Endometrial microvascular endothelial cells (primary cell): ENCODE results near the gene CCDC116. TPM values are rescaled to one million over a fixed set of nuclear protein-coding genes. Genes with fewer than 3 reads are reported as not detected.
"Not testable (repeated sequence)": the region's sequence is repeated elsewhere in the genome, so short reads cannot be mapped to it uniquely, and the experiment has no call there.

Experiments used
- in situ Hi-C: cut with HindIII; loops from 2 replicates; pipeline ENCODE4 v1.10.0; 2017; ENCODE audit warnings: low sequenced_read_pairs, low pct_unique_long_range_greater_than_20kb; ENCODE audit errors: inconsistent ontology term
- total RNA-seq: library from RNA; depleted of rRNA; stranded (reverse); fragments of >200 nt; gene quantifications from one replicate; pipeline ENCODE4 v1.2.3, GENCODE V29; 2015; ENCODE audit errors: inconsistent ontology term

CCDC116 gene
- total RNA-seq, 1 donor from 2014 or later: not detected

DNA sequence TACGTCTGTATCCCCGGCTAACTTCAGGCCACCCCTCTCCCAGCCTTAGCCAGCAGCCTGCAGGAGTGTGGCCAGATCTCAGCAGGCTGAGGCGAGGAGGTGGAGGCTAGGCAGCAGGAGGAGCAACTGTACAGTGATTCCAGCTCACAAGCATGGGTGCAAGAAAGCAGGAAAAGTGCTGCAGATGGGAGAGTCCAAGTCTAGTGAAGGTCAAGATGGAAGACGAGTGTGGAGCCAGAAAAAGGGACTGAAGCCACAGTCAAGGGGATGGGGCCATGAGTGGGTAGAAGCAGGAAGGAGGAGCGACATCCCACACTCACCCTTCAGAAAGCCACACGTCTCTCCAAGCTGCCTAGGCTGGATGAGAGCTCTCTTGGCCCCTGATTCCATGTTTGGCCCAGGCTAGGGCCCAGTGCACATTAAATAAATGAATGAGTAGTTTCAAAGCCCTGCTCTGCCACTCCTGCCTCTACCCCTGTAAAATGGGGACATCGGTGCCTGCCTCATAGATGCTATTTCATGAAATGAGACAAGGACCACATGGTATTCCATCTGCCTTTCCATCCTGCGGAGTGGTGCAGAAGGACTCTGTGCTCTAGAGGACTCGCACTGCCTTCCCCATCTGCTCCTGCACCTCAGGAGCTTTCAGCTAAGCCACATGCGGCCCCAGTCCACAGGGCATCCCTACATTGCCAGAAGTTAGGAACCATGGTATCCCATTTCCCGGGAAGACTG lies 5.7 kb upstream of the CCDC116 start:
- in situ Hi-C loops: no loop called here

DNA sequence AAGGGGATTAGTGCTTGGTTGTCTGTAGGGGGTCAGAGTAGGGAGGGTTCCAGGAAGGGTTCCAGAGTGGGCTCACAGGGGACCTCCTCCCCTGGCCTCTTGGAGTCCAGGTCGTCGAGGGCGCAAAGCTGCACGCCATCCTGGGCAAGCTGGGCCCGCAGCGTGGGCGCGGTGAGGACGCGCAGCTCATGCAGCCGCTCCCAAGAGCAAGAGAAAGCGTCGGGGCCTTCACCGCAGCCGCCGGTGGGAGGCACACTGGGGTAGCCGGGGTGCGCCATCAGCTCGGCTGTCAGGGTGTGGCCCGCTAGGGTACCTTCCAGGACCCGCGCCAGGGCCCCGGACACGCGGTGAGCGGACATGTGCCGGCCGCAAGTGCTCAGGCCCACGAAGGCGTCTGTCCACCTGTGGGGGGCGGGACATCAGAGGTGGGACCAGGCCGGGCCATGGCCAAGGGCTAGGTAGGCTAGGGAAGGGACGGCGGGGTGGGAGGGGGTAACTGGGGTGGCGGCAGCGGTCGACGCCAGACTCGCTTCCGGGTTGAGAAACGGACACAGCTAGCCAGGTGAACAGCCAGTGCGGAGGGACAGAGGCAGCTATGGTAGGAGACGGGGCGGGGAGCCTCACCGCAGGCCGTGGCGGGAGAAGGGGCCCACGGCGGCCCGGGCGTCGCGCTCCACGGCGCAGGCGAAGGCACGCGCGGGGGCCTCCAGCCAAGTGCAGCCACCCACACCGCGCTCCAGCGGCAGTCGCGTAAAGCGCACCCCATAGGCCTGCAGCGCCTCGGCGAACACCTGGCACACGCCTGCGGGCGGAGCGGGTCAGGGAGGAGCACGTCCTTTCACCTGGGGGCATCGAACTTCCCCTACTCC lies 3.9 kb upstream of the CCDC116 start:
- in situ Hi-C loops: no loop called here

GRCh38 chr22:21629255-21630149 lies 3.1 kb upstream of the CCDC116 start, which contains the start of gene YDJC:
Gene YDJC (minus strand): TSS chr22:21630022. CDS start chr22:21630014, 8 bp downstream.
- in situ Hi-C loops: no loop called here

DNA sequence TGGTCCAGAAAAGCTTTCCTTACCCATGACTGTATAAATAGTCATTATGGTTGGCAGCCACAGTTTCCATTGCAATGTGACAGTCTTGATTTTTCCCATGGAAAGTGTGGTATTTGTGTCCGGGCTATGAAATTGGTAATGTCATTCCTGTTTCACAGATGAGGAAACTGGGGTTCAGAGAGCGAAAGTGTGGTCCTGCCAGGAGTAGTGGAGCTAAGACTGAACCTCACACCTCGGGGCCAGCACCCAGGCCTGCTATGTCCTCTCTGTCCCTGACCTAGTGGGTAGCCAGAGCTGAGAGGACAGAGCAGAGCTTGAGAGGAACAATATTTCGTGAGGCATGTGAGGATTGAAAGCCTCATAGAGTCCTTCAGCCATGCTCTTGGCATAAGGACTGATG lies 1.5 kb upstream of the CCDC116 start:
- in situ Hi-C loops: no loop called here

DNA sequence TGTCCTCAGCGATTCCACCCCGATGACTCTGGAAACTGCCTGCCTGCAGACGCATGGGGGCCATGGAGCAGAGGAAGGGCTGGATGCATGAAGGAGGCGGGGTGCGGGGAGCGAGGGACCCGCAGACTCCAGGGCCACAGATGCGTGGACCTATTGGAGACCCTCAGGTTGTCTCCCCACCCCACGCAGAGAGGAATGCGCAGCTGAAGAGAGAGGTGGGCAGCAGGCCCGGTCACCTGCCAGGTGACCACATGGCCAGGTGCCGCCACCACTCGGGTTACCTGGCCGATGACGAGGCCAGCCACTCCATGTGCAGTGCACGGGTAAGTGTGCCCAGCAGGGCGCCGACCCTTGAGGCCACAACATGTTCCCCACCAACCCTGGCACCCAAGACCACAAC lies 371 bp downstream of the CCDC116 start:
- in situ Hi-C loops: no loop called here

GRCh38 chr22:21633481-21633880 lies 921 bp downstream of the CCDC116 start:
- in situ Hi-C loops: no loop called here

DNA sequence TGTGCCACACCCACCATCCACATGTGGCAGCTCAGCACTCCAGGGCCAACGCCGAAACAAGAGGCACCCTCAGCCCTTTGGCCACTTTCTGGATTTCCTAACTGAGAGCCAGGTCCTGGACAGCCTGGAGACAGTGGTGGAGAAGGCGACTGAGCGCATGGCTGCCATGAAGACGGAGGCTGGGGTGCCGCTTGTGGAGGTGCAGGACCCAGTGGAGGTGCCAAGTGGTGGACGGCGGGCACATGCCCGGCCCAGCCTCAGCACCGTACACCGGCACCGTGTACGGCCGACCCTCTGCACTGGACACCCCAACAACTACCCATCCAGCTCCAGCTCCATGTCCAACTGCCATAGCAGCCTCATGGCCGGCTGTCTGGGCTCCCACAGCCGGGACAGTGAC lies 1.5 kb downstream of the CCDC116 start:
- in situ Hi-C loops: no loop called here

DNA sequence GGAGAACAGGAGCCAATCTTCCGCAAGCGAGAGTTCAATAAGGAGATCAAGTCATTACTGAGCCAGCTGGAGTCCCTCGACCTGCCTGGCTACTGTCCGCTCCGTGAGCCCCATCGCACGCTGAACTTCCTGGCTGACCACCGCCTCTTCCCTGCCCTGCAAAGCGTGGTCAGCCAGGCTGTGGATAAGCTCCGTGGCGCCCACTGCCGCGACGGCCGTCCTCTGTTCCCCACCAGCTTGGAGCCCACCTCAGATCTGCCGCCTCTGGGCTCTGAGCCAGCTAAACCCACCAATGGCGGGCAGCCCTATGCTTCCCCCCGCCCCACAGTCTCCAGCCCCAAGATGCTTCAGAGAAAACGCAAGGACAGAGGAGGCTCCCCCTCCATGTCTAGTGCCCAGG lies 2.3 kb downstream of the CCDC116 start:
- in situ Hi-C loops: no loop called here

DNA sequence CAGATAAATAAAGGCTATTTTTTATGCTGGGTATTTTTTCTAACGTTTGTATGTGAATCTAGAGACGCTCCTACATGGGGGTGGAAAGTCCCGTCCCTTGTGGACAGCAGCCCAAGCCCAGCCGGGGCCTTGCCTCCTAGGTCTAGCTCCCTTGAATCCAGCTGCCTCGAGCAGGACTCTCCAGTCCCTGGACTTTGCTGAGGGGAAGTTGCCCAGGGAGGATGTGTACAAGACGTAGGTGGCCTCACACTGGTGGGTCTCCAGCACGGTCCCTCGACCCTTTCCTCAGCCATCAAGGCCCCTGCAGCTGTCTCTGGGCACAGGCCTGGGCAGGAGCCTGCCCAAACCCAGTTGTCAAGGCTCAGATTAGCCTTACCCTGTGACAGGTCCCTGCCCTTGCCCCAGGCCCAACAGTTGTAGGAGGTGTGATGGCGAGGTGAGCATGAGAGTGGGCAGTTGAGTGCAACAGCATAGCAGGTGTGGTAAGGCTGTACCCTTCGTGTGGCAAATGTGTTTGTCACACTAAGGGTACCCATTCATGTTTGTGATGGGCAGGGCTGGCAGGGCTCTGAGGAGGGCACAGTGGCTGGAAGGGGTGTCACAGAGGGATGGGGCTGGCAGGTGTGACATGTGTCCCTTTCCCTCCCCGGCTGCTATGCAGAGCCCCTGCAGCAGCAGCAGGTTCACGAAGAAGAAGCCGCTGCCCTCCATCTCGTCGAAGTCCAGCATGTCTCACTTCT lies 3.4 kb downstream of the CCDC116 start:
- in situ Hi-C loops: no loop called here

GRCh38 chr22:21636629-21637218 lies 4.2 kb downstream of the CCDC116 start:
- in situ Hi-C loops: no loop called here

- in situ Hi-C loops: not testable (repeated sequence)
Measured at GRCh38 chr22:21637450-21637849, 4.9 kb downstream of the CCDC116 start.

GRCh38 chr22:21639359-21639758 lies 6.8 kb downstream of the CCDC116 start:
- in situ Hi-C loops: no loop called here

- in situ Hi-C loops: no loop called here
Measured at GRCh38 chr22:21640810-21641209, 8.2 kb downstream of the CCDC116 start.

DNA sequence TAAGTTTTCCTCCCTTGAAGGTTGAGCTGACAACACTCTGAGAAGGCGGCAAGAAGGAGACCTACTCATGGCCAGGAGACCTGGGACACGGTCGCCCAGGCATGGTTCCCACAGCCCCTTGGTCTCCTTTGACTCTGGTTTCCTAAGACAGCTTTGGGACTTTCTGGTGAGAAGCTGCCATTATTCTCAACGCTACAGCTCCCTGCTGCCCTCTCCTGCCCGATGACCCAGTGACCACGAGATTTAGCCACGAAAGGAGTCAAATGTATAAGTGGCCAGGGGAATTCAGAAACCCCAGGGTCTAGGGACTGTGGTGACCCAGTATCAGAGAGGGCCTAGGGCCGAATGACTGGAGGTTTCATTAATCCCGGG lies 8.8 kb downstream of the CCDC116 start:
- in situ Hi-C loops: no loop called here

DNA sequence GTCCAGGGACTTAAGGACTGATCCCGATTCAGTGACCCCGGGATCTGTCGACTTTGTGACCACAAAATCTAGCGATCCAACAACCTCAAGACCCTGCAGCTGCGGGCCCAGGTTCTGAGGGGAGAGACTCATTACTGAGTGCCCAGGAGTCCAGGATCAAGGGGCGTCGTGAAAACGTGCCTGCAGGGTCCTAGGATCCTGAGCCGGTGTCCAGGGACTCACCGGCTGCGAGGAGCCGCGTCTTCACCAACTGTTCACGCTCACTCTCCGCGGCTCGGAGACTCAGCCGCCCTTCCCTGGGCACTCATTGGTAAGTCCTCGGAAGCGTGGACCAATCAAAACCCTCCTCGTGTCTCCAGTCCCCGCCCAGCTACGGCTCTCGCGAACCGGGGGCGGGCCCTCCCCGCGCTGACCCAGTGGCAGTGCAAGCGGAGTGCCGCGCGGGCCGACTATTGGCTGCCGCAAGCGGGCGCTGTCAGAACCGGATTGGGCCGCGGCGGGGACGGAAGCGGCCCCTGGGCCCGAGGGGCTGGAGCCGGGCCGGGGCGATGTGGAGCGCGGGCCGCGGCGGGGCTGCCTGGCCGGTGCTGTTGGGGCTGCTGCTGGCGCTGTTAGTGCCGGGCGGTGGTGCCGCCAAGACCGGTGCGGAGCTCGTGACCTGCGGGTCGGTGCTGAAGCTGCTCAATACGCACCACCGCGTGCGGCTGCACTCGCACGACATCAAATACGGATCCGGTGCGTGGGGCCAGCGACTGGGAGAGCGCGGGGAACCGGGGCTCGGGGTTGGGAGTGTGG lies 9.4 kb downstream of the CCDC116 start, which contains the start of gene SDF2L1:
Gene SDF2L1, plus strand, starts transcription at position 514 of the 795 bp plus-strand sequence. Its CDS starts 35 bp downstream, at position 549.
- in situ Hi-C loops: no loop called here

DNA sequence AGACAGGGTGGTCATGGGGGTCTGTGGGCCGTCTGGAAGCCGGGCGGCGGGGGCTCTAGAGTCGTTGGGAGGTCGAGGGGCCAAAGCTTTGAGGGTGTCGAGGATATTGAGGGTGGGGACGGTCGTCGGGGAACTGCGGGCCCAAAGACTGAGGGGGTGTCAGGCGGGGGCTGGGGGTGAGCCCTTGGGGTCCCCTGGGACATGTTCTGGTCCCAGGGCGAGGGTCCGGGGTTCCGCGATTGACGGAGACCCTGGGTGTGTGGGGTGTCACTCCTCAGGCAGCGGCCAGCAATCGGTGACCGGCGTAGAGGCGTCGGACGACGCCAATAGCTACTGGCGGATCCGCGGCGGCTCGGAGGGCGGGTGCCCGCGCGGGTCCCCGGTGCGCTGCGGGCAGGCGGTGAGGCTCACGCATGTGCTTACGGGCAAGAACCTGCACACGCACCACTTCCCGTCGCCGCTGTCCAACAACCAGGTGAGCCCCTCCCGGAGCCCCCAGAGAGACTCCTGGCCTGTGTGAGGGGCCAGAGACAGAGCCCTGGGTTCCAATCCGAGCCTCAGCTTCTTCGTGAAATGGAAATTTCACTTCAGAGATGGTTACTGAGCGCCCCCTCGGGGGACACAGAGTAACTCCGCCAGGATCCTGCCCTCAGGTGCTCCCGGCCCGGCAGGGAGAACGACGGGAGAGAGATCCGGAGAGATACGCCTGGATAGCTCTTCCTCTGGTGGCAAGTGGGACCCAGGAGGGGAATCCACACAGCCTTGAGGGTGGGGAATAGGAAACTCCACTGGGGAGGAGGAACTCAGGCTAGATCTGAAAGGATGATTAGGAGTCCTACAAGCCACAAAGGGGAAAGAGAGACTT lies 10.3 kb downstream of the CCDC116 start:
- in situ Hi-C loops: no loop called here
